Nephron progenitor cell (in vitro differentiated cells): Measurements from ENCODE around the gene TTLL3.

ENCODE experiments used
- DNase-seq: peaks from one replicate; pipeline ENCODE4 v3.0.0; 2021
- H3K27ac Mint-ChIP-seq: 2 replicates; pipeline ENCODE4 v1.8.0; 2021; ENCODE audit warnings: mild to moderate bottlenecking, moderate library complexity, mixed read lengths
- H3K27me3 Mint-ChIP-seq: 2 replicates; pipeline ENCODE4 v1.8.0; 2021; ENCODE audit warnings: mild to moderate bottlenecking, low read depth, mixed read lengths; ENCODE audit not compliant: poor library complexity
- H3K36me3 Mint-ChIP-seq: 2 replicates; pipeline ENCODE4 v1.8.0; 2021; ENCODE audit warnings: low read depth, mixed read lengths
- H3K4me1 Mint-ChIP-seq: 2 replicates; pipeline ENCODE4 v1.8.0; 2021; ENCODE audit warnings: mixed read lengths
- H3K4me3 Mint-ChIP-seq: 2 replicates; pipeline ENCODE4 v1.8.0; 2021; ENCODE audit warnings: mild to moderate bottlenecking, moderate library complexity, mixed read lengths
- H3K9me3 Mint-ChIP-seq: 2 replicates; pipeline ENCODE4 v1.8.0; 2021; ENCODE audit warnings: mild to moderate bottlenecking, moderate library complexity, mixed read lengths
- CTCF ChIP-seq: fragments of 200-600 bp; sonication (generic); IDR thresholded peaks from 2 replicates; pipeline ENCODE4 v1.5.0; 2021; ENCODE audit warnings: antibody characterized with exemption

Gene TTLL3

DNA sequence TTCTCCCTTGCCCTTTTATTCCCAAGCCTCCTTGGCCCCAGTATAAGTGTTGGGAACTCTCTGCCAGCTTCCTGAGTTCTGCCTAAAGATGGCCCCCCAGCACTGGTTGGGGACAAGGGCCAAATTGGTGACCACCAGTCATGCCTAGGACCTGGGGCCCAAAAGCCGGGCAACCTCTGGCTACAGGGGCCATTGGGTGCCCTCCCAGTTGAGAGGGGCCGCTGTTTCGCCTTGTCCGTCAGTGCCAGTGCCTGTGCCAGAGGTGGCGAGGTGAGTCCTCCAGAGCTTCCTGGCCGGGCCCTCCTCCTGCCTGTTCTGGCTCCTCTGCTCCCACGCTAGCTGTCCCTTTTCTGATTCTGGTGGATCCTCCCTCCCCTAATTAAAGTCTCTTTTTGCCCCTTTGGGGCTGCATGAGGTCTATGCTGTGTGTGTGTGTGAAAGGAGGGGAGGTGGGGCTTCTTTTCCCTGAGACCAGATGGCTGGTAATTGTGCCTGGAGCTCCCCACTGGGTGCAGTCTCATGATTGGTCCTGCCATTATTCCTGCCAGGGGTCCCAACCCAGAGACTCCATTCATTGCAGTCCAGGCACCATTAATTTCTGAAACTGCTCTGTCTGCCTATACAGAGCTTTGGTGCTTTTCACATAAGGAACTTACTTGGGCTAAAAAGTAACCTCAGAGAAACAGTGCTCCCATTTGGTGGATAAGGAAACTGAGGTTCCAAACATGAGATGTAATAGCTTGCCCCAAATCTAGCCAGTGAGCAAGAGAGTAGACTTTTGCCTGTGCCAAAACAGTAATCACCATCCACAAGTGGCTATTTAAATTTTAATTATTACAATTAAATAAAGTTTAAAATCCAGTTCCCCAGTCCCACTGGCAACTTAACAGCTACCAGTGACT is 3.1 kb upstream of the TTLL3 start:
- H3K36me3 Mint-ChIP-seq: peaks cover 28% of the 10 kb centered on the region
- no peak for DNase-seq
- H3K9me3 Mint-ChIP-seq: no peaks in the 10 kb centered on the region
- H3K27ac Mint-ChIP-seq: peak overlapping the region; percentile 31
- H3K27me3 Mint-ChIP-seq: peaks cover 4% of the 10 kb centered on the region
- no peak overlapping the region for H3K4me3 Mint-ChIP-seq
- peaks cover 31% of the 10 kb centered on the region for H3K4me1 Mint-ChIP-seq
- no peak for TF ChIP-seq CTCF

DNA sequence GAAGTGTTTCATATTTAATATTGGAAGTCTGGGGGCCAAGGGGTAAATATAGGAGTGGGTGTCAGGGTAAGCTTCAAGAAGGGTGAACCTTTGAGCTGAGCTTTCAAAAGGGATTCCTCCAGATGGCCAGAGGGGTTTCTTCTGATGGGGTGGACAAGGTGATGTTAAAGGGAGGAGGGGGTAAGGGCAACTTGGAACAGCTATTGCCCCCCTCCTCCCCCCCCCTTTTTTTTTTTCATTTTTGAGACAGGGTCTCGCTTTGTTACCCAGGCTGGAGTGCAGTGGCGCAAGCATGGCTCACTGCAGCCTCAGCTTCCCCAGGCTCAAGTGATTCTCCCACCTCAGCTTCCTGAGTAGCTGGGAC is 2.1 kb upstream of the TTLL3 start:
- Mint-ChIP-seq H3K27me3 (peaks cover 4% of the 10 kb centered on the region), H3K9me3 (no peaks in the 10 kb centered on the region), H3K36me3 (peaks cover 24% of the 10 kb centered on the region), H3K4me1 (peaks cover 31% of the 10 kb centered on the region), H3K27ac (peak overlapping the region; percentile 68), H3K4me3 (no peak overlapping the region)
- DNase-seq: no peak
- TF ChIP-seq CTCF: no peak

DNA sequence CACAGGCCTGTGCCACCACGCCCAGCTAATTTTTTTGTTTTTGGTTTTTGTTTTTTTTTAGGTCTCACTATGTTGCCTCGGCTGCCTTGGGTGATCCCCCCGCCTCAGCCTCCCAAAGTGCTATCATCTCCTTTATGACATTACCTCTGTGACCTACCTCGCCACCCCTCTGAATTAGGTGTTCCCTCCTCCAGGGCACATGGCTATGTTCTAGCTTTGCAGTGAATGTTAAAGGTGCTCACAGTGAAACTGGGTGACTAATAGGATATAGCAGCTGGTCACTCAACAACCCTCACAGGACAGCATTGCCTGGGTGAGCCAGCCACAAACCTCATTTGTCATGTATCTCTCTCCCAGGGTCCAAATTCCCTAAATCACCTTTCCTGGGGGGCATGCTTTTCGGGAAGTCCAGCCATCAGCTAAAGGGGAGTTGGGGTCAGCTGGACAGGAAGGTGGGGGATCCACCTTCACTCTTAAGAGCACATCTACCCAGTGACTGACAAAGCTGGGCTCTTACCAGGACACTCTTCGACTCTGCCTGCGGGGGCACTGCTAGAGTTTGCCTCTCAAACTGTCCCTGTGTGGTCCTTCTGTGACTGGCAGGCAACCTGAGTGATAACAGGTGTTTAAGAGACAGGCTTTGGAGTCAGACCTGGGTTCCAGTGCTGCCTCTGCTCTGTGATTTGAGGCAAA is 1.6 kb upstream of the TTLL3 start:
- H3K9me3 Mint-ChIP-seq: no peaks in the 10 kb centered on the region
- peak; percentile 23 for DNase-seq
- H3K4me1 Mint-ChIP-seq: peaks cover 31% of the 10 kb centered on the region
- no peak overlapping the region for H3K4me3 Mint-ChIP-seq
- no peak for TF ChIP-seq CTCF
- H3K36me3 Mint-ChIP-seq: peaks cover 24% of the 10 kb centered on the region
- H3K27ac Mint-ChIP-seq: peak overlapping the region; percentile 50
- H3K27me3 Mint-ChIP-seq: peaks cover 4% of the 10 kb centered on the region

- no peak for TF ChIP-seq CTCF
- peak overlapping the region; percentile 86 for H3K4me3 Mint-ChIP-seq
- H3K36me3 Mint-ChIP-seq: peaks cover 17% of the 10 kb centered on the region
- peaks cover 4% of the 10 kb centered on the region for H3K27me3 Mint-ChIP-seq
- no peak for DNase-seq
- peak overlapping the region; percentile 98 for H3K27ac Mint-ChIP-seq
- peaks cover 31% of the 10 kb centered on the region for H3K4me1 Mint-ChIP-seq
- no peaks in the 10 kb centered on the region for H3K9me3 Mint-ChIP-seq
Measured at GRCh38 chr3:9809239-9809614, 835 bp upstream of the TTLL3 start.

DNA sequence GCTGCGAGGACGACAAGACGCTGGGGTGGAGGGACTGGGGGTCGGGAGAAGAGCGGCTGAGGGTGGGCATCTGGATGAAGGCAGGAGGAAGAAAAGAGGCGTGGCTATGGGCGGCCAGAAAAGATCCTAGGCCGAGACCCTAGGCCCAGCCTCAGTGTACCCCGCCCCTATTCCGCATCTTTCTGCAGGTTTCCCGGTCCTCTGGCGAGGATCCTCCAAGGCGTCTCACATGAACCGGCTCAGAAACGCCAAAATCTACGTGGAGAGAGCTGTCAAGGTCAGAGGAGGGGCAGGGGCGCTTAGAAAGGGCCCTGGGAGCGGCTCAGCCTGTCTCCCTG is 340 bp downstream of the TTLL3 start:
- H3K27ac Mint-ChIP-seq: no peak overlapping the region
- peaks cover 31% of the 10 kb centered on the region for H3K4me1 Mint-ChIP-seq
- peaks cover 4% of the 10 kb centered on the region for H3K27me3 Mint-ChIP-seq
- no peaks in the 10 kb centered on the region for H3K9me3 Mint-ChIP-seq
- no peak for TF ChIP-seq CTCF
- DNase-seq: peak; percentile 39
- H3K4me3 Mint-ChIP-seq: peak overlapping the region; percentile 76
- H3K36me3 Mint-ChIP-seq: peaks cover 6% of the 10 kb centered on the region
